Activated CD4-positive, alpha-beta T cell treated with anti-CD3 and anti-CD28 coated beads for 48 hours (primary cell): ENCODE data around the gene CNTNAP2.

Experiments
- DNase-seq: peaks from one replicate; pipeline ENCODE4 v3.0.0-alpha.2; 2020

The CNTNAP2 gene

GRCh38 chr7:147903536-147904218, 1787.1 kb downstream of the CNTNAP2 start:
- DNase-seq, result no peak

GRCh38 chr7:147904219-147904576, 1787.6 kb downstream of the CNTNAP2 start:
- DNase-seq, result no peak

- no peak for DNase-seq
Observed at GRCh38 chr7:147909431-147910148, 1793.0 kb downstream of the CNTNAP2 start.

GRCh38 chr7:147911201-147911601, 1794.6 kb downstream of the CNTNAP2 start:
- DNase-seq, result no peak

- no peak for DNase-seq
Observed at GRCh38 chr7:147912291-147912690, 1795.7 kb downstream of the CNTNAP2 start.

GRCh38 chr7:147912946-147913638, 1796.5 kb downstream of the CNTNAP2 start:
- no peak for DNase-seq

- no peak for DNase-seq
Observed at GRCh38 chr7:147915781-147916180, 1799.2 kb downstream of the CNTNAP2 start.

- DNase-seq, result no peak
Observed at GRCh38 chr7:147916573-147916972, 1800.0 kb downstream of the CNTNAP2 start.

GRCh38 chr7:147923841-147924240, 1807.2 kb downstream of the CNTNAP2 start:
- DNase-seq, result no peak

- DNase-seq, result no peak
Observed at GRCh38 chr7:147937428-147937827, 1820.8 kb downstream of the CNTNAP2 start.

- DNase-seq, result no peak
Observed at GRCh38 chr7:147941381-147941780, 1824.8 kb downstream of the CNTNAP2 start.

- DNase-seq, result no peak
Observed at GRCh38 chr7:147944321-147944720, 1827.7 kb downstream of the CNTNAP2 start.

- DNase-seq, result no peak
Observed at GRCh38 chr7:147952918-147953317, 1836.3 kb downstream of the CNTNAP2 start.

GRCh38 chr7:147968046-147968610, 1851.5 kb downstream of the CNTNAP2 start:
- no peak for DNase-seq

GRCh38 chr7:147971606-147972110, 1855.1 kb downstream of the CNTNAP2 start:
- no peak for DNase-seq

- DNase-seq, result no peak
Observed at GRCh38 chr7:147978201-147978600, 1861.6 kb downstream of the CNTNAP2 start.

GRCh38 chr7:147978651-147979050, 1862.0 kb downstream of the CNTNAP2 start:
- DNase-seq, result no peak

- no peak for DNase-seq
Observed at GRCh38 chr7:147980826-147981813, 1864.5 kb downstream of the CNTNAP2 start.

GRCh38 chr7:147982307-147982706, 1865.7 kb downstream of the CNTNAP2 start:
- no peak for DNase-seq

- no peak for DNase-seq
Observed at GRCh38 chr7:147984265-147984664, 1867.7 kb downstream of the CNTNAP2 start.

GRCh38 chr7:147990079-147990478, 1873.5 kb downstream of the CNTNAP2 start:
- DNase-seq, result no peak

- DNase-seq, result no peak
Observed at GRCh38 chr7:147990942-147991341, 1874.3 kb downstream of the CNTNAP2 start.
